ENCODE data around the gene SNRPB. TPM values are rescaled to one million over a fixed set of nuclear protein-coding genes. Genes with fewer than 3 reads are reported as not detected.

SNRPB gene
- total and polyA plus RNA-seq, 2 of the 13 experiments (the other 11 are each of a cell fraction or from before 2014, with no cell fraction given), result 473 to 844 TPM

GRCh38 chr20:2451939-2452732 is 18.5 kb downstream of the SNRPB start:
- POLR2A ChIA-PET, result no interaction called here
- FAIRE-seq, result peak; percentile 50
- no peaks in the 10 kb centered on the region for H3K79me2 ChIP-seq (ENCODE audit: insufficient read depth, low read length)
- H3K27ac ChIP-seq (ENCODE audit: extremely low read length, insufficient read depth, low read length), result no peak overlapping the region
- no peaks in the 10 kb centered on the region for H3K27me3 ChIP-seq (ENCODE audit: control insufficient read depth in 1 of 2, insufficient read depth in 2 of 2, low read length in 2 of 2)
- no peak overlapping the region for H3K4me2 ChIP-seq (ENCODE audit: low read depth, low read length)
- no peaks in the 10 kb centered on the region for H3K36me3 ChIP-seq (replicated peaks in 1 of 2; ENCODE audit: control insufficient read depth in 1 of 2, insufficient read depth in 2 of 2, low read length in 2 of 2)
- CTCF ChIA-PET (ENCODE audit: low intra/inter-chr PET ratio, low total read pairs), result interaction anchor here (1.1 to 2.6 kb wide), 4 partner anchors 31 to 487 kb away, joined by 3 to 18 read pairs (median 4); no protein-coding TSS in a partner anchor
- H4K20me1 ChIP-seq (ENCODE audit: insufficient read depth, low read length), result no peaks in the 10 kb centered on the region; the same call in 1 of the 2 replicates
- H2AFZ ChIP-seq (ENCODE audit: low read length), result no peak overlapping the region
- no peaks in the 10 kb centered on the region for H3K9me3 ChIP-seq (ENCODE audit: low read length)
- DNase-seq (ENCODE audit: low spot score), result peak; percentile 78
- WGBS (ENCODE audit: low lambda C conversion rate), result 42% methylated on average over 7 of the region's 8 CpGs
- H3K4me1 ChIP-seq (ENCODE audit: insufficient read depth, low read length), result no peaks in the 10 kb centered on the region
- in situ Hi-C loops (cut with HindIII; ENCODE audit: extremely low pct_ligation_motif_present, low pct_unique_long_range_greater_than_20kb), result loop anchor here (5.0 kb wide), 1 partner anchor 245 kb away; no protein-coding TSS in a partner anchor
- H3K9ac ChIP-seq (ENCODE audit: insufficient read depth, low read depth, low read length), result no peak overlapping the region
- no TSS peak for BruUV-seq (replicated peaks)
- peak; percentile 84 for ATAC-seq
- intact Hi-C loops (cut with micrococcal nuclease; ENCODE audit: unreplicated experiment), result loop anchor here (1.0 to 2.0 kb wide), 2 partner anchors 65 to 243 kb away; no protein-coding TSS in a partner anchor
- no peak overlapping the region for H3K4me3 ChIP-seq (replicated peaks in 1 of 3; ENCODE audit: insufficient read depth in 1 of 3, low read depth in 2 of 3, low read length in 3 of 3)
- TF ChIP-seq ZSCAN31 (CRISPR knock-in tag; IDR thresholded peaks at IDR 0.05; ENCODE audit: low read depth), result 0 out of 2 replicates have a peak, but pooled peaks have one; percentile 31
- TF ChIP-seq SSRP1 (CRISPR knock-in tag; IDR thresholded peaks at IDR 0.05), result 0 out of 2 replicates have a peak, but pooled peaks have one; percentile 33
- no peak for TF ChIP-seq ARNT2 (CRISPR knock-in tag; IDR thresholded peaks at IDR 0.05; ENCODE audit: low read depth)
- peak; percentile 48 for TF ChIP-seq ZNF407 (CRISPR knock-in tag; IDR thresholded peaks at IDR 0.05; ENCODE audit: not compliant biosample characterization)
- peak; percentile 87 for TF ChIP-seq XRCC5 (optimal IDR thresholded peaks at IDR 0.05; ENCODE audit: low read length)
- peak; percentile 62; the same call in 1 of the 2 replicates for TF ChIP-seq MAFF (IDR thresholded peaks at IDR 0.05; ENCODE audit: low read depth, low read length)
- no peak for TF ChIP-seq ATF7 (IDR thresholded peaks at IDR 0.05)
- 0 out of 2 replicates have a peak, but pooled peaks have one; percentile 23 for TF ChIP-seq ATF7 (CRISPR knock-in tag; IDR thresholded peaks at IDR 0.05)
- TF ChIP-seq ZNF44 (CRISPR knock-in tag; IDR thresholded peaks at IDR 0.05), result no peak
- TF ChIP-seq TBP (CRISPR knock-in tag; IDR thresholded peaks at IDR 0.05), result no peak
- TF ChIP-seq ZNF333 (CRISPR knock-in tag; IDR thresholded peaks at IDR 0.05; ENCODE audit: borderline replicate concordance), result no peak
- TF ChIP-seq SMC3 (IDR thresholded peaks at IDR 0.05; ENCODE audit: low read length), result peak; percentile 78
- peak; percentile 82 for TF ChIP-seq STAG1 (CRISPR knock-in tag; IDR thresholded peaks at IDR 0.05)
- 0 out of 4 replicates have a peak, but pooled peaks of 1 of the 2 experiments have one; percentile 59 for TF ChIP-seq HMGXB4 (CRISPR knock-in tag; IDR thresholded peaks at IDR 0.05; ENCODE audit: borderline replicate concordance in 1 of 2, low read depth in 1 of 2)
